IMR-90 (cell line): ENCODE data around the gene FEM1B.

ENCODE experiments used
- CEBPB ChIP-seq: IDR thresholded peaks from 2 replicates; pipeline ENCODE4 v1.6.1; 2012; ENCODE audit warnings: low read depth, low read length, improper control_type of control experiment
- CTCF ChIP-seq: conservative IDR thresholded peaks from 2 replicates; pipeline ENCODE4 v1.5.1; 2012; ENCODE audit warnings: mild to moderate bottlenecking, low read depth, low read length, improper control_type of control experiment
- POLR2A ChIP-seq: IDR thresholded peaks from 2 replicates; pipeline ENCODE4 v1.6.1; 2012; ENCODE audit warnings: mild to moderate bottlenecking, low read depth, low read length

GRCh38 chr15:68305420-68305871, 27.9 kb downstream of the FEM1B start:
- TF ChIP-seq CEBPB (no peak), CTCF (no peak), POLR2A (no peak)
